Nucleus accumbens (tissue), 56 donors: Measurements from ENCODE around the gene SORCS2.

ENCODE experiments used
- DNase-seq, 56 donors: peaks; one replicate each; lab custom pipeline; 2025; lab: John Stamatoyannopoulos, UW

SORCS2 gene

DNA sequence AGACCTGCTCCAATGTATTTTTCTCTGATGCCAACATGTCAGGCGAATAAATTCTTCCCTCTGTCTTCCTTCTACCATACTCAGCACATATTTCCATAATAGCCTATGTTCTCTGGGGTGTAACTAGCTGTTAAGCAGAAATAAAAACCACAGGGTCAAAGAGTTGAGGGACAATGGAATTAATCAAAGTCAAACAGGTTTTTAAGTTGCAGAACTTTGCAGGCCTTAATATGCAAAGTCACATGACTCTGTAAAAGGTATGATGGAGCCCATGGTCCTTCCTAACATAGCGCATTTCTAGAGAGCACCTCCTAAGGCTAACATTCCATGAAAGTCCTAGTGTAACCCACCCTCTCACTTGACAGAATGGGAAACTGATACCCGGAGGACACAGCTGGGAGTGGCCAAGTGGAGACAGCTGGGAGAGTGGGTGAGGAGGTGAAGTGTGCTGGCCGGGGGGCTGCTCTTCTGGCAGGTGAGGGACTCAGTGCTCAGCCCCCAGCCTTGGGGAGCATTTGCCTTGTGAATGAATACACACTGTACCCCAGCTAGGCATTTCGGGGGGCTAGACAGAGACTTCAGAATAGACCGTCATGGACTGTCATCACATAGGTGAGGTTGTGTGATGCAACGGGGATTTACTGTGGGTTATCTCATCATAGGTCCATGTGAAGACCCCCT is 8.4 kb upstream of the SORCS2 start:
- DNase-seq: no peak

DNA sequence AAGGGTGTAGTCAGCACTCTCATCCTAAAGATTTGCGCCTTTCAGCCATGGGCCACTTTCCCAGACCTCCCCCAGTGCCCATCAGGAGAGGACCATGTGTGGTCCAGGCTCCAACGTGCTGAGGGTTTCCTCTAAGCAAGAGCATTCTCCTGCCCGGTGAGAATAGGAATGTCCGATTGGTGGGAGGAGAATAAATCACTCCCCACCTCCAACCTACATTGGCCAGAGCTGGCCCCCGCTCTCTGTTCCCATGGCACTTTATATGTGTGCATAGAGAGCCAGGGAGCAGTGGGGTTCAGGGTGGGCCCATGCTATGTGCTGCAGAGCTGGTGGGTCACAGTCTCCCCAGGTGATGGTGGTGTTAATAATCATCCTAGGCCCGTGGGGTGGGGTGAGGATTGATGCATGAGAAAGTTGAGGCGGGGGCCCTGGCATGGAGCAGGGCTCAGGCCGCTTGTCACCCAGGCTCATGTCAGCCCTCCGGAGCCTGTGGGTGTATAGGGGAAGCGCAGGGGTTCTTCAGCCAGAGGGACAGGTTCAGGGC is 6.8 kb upstream of the SORCS2 start:
- DNase-seq: no peak

GRCh38 chr4:7186031-7186430 is 6.3 kb upstream of the SORCS2 start:
- DNase-seq: peak in 1 of 56 donors; percentile 25

DNA sequence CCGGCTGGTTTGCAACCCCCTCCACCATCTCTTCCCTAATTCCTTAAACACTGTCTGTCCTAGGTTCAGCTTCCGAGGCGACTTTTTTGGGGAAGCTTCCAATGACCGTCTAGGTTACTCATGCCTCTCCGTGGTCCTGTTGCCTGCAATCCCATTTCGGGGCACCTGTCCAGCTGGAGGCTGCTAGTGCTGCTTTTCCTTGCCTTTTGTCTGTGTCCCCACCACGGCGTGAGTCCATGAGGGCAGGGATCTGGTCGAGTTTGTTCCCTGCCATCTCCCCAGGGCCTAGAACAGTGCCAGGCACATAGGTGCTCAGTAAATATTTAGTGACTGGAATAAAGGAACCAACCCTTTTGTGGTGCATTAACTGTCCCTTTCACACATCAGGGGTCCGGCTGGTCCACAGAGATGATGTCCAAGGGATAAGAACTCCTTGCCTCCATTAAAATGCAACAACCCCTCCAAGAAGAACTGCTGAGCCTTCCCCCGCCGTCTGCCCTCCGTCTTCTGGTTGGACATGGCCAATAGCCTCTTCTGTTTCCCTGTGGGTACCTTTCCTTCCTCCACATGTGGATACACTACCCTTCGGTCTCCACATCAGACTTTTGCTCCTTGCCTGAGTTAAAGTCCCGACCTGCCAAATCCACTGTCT is 5.7 kb upstream of the SORCS2 start:
- DNase-seq: no peak

DNA sequence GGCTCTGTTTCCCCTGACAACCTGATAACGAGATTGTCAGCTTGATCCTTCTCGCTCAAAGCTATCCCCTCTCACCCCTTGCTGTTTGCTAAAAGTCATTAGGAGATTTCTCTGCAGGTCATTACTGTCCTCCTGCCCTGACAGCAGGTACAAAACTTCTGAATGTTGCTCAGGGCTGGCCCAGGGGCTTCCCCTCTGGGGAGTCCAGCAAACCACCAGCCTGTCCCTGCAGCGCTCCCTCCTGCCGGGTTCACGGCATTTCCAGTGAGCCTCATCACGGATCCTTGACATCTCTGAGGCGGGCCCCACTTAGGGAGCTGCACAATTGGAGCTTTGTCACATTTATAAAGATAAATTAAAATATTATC is 5.2 kb upstream of the SORCS2 start:
- no peak for DNase-seq

DNA sequence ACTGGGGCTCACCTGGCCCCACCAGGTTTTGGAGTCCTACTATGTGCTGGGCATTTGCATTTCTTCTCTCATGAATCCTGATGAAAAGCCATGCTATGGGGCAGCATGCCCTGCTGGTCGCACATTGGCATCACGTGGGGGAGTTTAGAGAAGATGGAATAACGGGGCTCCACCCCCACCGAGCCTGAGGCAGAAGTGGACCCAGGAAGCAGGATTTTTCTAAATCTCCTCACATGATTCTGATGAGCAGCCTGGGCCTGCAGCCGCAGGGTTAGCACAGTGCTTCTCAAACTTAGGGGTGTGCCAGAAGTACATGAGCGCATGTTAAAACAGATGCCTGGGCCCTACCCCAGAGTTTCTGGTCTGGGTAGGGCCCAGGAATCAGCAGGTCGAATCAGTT is 4.6 kb upstream of the SORCS2 start:
- no peak for DNase-seq

DNA sequence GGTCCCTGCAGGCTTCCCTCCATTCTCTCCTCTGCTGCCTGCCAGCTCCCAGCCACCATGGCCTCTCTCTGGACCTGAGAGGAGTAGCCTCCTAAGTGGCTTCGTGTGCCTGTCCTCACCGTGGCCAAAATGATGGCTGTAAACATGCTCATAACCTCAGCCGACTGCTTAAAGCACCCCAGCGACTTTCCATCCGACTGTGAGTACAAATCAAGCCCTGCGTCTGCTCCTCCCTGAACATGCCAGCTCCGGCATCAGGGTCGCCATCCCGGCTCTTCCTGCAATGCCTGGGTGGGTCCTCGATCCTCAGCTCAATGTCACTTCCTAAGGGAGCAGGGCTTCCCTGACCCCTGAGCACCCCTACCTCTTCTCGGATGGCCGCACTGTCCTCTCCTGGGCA is 3.3 kb upstream of the SORCS2 start:
- no peak for DNase-seq

DNA sequence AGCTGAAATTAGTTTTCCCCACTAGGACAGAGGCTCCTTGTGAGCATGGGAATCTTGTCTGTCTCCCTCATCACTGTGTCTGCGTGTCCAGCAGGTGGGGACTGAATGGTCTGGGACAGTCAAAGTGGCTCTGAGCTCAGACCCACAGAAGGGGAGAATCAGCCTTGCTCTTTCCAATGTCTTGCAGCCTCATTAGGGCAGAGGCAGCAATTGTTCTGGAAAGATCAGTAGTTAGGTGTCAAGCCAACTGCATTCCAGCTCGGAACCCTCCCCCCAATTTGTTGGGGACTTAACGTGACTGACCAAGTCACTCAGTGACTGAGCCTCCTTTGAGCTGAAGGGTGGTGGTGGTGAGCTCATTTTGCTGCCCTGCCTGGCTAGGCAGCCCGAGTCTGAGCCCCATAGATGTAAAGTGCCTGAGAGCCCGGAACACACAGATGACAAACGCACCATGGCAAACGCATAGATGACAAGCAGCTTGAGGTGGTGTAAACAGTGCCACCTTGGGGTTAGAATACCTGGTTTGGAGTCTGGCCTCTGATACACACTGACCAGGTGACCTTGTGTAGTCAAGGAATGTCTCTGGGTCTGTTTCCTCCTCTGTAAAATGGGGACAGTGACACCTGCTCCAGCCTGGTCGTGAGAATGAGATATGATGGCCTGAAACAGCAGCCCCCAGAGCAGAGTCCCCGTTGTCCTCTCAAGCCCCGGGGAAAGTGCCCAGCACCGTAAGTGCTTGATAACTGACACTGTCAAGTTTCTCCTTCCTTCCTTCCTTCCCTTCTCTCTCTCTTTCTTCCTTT is 2.7 kb upstream of the SORCS2 start:
- DNase-seq: no peak

- no peak for DNase-seq
These were observed 2.1 kb upstream of the SORCS2 start for GRCh38 chr4:7190278-7190594.

- DNase-seq: no peak
These were observed 1.4 kb upstream of the SORCS2 start for GRCh38 chr4:7190691-7191545.

DNA sequence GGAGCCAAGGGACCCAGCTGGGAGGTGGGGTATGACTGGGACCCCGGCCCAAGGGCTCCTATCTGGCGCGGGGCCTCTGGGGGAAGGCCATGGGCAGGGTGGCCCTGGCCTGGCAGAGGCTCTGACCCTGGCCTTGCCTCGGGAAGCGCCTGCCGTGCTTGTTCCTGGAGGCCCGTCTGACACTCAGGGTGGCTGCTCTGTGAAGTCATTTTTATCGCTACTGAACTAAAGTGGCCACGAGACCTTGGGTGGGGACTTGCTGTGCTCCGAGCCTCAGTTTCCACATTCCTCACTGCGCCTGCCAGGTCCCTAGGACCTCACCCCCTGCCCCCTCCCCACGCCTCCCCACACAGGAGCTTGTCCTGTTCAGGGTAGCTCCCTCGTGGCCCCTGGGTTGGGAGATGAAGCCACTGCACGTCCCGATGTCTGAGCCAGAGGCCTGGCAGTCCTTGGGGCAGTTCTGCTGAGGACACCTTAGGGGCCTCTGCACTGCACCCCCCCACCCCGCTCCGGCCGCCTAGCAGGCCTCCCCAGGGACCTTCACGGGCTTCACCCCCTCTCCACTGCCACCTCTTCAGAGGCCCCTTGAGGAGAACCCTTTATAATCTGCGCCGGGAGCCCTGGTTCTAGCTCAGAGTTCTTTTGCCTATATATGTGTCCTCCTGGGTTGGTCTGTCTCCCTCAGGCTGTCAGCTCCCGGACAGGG is 639 bp upstream of the SORCS2 start:
- no peak for DNase-seq

GRCh38 chr4:7193030-7193958 is 956 bp downstream of the SORCS2 start:
- peak in 17 of 56 donors; percentile 12 to 56 (median 34) for DNase-seq

DNA sequence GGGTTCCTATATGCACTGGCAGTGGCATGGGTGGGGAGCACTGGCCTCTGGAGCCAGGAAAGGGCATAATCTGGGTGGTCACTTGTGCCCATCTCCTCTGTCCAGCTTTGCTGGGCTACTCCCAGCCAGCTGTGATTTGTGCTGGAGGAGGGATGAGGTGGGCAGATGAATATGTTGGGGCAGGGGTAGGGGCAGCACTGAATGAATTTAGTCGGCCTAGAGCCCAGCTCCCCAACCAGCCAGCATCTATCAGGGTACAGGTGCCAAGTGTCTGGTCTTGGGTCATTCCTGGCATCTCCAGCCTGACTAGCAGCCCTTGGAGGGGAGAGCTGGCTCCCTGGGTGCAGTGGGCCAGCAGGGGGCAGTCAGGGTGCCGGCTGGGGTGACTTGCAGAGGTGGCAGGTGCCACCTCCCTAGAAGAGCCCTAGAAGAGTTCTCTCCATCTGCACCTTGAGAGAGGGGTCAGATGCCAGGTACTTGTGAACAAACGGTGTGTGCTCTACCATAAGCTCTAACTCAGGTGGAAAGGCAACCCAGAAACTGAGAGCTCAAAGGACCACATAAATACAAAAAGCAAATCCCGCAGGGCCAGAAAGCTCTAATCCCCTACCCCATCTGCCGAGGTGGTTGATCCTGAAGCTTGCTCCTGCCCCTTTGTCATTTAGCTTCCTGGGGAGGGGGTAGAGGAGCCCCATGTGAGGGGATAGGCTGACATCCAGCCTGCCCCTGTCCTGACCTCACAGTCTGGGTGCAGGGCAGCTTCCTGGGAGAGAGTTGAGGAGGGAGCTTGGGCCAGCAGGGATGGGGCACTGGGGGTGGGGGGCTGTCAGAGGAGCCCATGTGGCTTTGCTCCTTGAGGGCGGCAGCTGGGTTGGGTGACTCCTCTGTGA is 2.2 kb downstream of the SORCS2 start:
- DNase-seq: peak in 36 of 56 donors; percentile 12 to 75 (median 42)

- no peak for DNase-seq
These were observed 2.8 kb downstream of the SORCS2 start for GRCh38 chr4:7195141-7195515.

DNA sequence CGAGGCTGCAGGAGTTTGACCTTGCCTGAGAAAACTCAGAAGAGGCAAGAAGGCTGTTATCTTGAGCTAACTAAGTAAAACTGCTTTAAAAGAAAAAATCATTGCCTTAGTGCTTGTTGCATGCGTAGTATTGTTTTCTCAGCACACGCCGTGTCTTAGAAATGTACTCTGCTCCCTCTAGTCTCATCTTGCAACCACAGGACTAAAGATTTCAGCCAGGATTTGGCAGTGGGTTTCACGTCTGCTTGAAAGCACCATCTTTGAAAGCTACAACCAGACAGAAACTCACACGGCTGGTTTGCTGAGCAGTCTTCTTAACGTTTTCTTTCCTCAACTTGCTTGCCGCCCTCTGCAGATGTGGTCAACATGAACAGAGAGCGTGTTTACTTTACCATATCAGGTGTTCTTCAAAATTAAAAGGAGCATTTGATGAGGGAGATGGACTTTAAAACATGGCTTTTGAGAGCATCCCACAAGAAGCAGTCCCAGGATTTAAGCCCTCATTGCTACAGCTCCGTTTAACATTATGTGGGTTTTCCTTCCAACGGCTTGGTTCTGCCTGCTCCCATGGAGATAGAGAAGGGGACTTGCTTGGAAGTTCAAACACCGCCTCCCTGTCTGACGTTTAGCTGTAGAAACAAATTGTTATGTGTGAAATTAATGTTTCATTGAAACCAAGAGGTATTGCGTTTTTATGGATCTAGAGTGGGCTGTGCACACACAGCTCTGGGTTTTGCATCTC is 3.4 kb downstream of the SORCS2 start:
- DNase-seq: peak in 8 of 56 donors; percentile 33 to 74 (median 52)

- peak in 8 of 56 donors; percentile 38 to 74 (median 54) for DNase-seq
These were observed 3.9 kb downstream of the SORCS2 start for GRCh38 chr4:7196288-7196651.

GRCh38 chr4:7196736-7197135 is 4.4 kb downstream of the SORCS2 start:
- DNase-seq: no peak
